NB4 (cell line): ENCODE measurements around the gene DPP9.

Experiments
- MAX ChIP-seq: IDR thresholded peaks from 2 replicates; pipeline ENCODE4 v1.6.1; 2011; ENCODE audit warnings: low read depth, low read length
- POLR2A ChIP-seq: IDR thresholded peaks from 2 replicates; pipeline ENCODE4 v1.6.1; 2011; ENCODE audit warnings: mild to moderate bottlenecking; ENCODE audit not compliant: insufficient read length; ENCODE audit errors: extremely low read depth

- TF ChIP-seq POLR2A (no peak), MAX (peak; percentile 79)
Measured at GRCh38 chr19:4768934-4769777, 45.5 kb upstream of the DPP9 start.
